K562 (cell line): ENCODE results near the gene ISCA1. TPM values are rescaled to one million over a fixed set of nuclear protein-coding genes. Genes with fewer than 3 reads are reported as not detected.

ENCODE experiments used
- ATAC-seq: fragments of 200-7000 bp; cut with Tn5 transposase; 3 replicates; pipeline ENCODE4 v1.9.1; 2020; ENCODE audit warnings: moderate library complexity
- BruUV-seq: library from RNA; stranded (reverse); fragments of 400-500 nt; replicated peaks from 2 replicates; lab custom pipeline; 2021; lab: Mats Ljungman, UMichigan
- CTCF ChIA-PET: fragments of 300-600 bp; formaldehyde crosslinking; extraction: SDS; loops from one replicate; lab custom pipeline; 2021; ENCODE audit warnings: low intra/inter-chr PET ratio; lab: Yijun Ruan, JAX
- POLR2A ChIA-PET: fragments of 300-600, 350-650 bp; sonication (Branson Sonifier 250); formaldehyde crosslinking; extraction: SDS; loops from one replicate; lab custom pipeline; 2021; ENCODE audit warnings: antibody characterized with exemption, inconsistent platforms; lab: Yijun Ruan, JAX
- DNase-seq, 4 experiments: peaks; one replicate each; pipeline versions ENCODE4 v3.0.0 to v3.0.0-alpha.2; 2011 to 2018; ENCODE audit warnings: low spot score in 3 of 4, mixed read lengths in 3 of 4; ENCODE audit errors: extremely low read depth in 1 of 4
- FAIRE-seq: peaks from 2 replicates; lab custom pipeline; 2011; peaks lifted over from hg19 to GRCh38; lab: Jason Lieb, UNC
- H2AFZ ChIP-seq: 2 replicates; pipeline ENCODE4 v1.6.0; 2011; ENCODE audit warnings: low read depth, low read length, control low read depth, inconsistent platforms
- H3K27ac ChIP-seq: fragments of 200-600 bp; 3 replicates; pipeline ENCODE4 v1.8.0; 2011; ENCODE audit warnings: low read depth, mild to moderate bottlenecking, control low read depth, inconsistent platforms, low read length, moderate library complexity, mixed read lengths; ENCODE audit errors: extremely low read depth
- H3K27me3 ChIP-seq, 2 experiments: fragments of 300-600 bp in 1 of 2; 2 replicates in 1 of 2; 3 replicates in 1 of 2; pipeline versions ENCODE4 v1.6.0 to v1.8.0; 2011; ENCODE audit warnings: inconsistent platforms in 2 of 2, low read length in 2 of 2, mild to moderate bottlenecking in 1 of 2, mixed read lengths in 1 of 2, moderate library complexity in 1 of 2; ENCODE audit not compliant: control insufficient read depth in 2 of 2, insufficient read depth in 2 of 2
- H3K36me3 ChIP-seq: fragments of 300-600 bp; 3 replicates; pipeline ENCODE4 v1.8.0; 2011; ENCODE audit warnings: mild to moderate bottlenecking, low read length, inconsistent platforms; ENCODE audit not compliant: control insufficient read depth, insufficient read depth
- H3K4me1 ChIP-seq, 2 experiments: fragments of 200-600 bp in 1 of 2; replicated peaks in 1 of 2; 2 replicates in 1 of 2; 3 replicates in 1 of 2; pipeline versions ENCODE4 v1.5.1 to v1.8.0; 2011; ENCODE audit warnings: inconsistent platforms in 2 of 2, low read length in 2 of 2, mild to moderate bottlenecking in 1 of 2, mixed read lengths in 1 of 2, moderate library complexity in 1 of 2; ENCODE audit not compliant: control insufficient read depth in 2 of 2, insufficient read depth in 2 of 2
- H3K4me2 ChIP-seq: 2 replicates; pipeline ENCODE4 v1.6.1; 2011; ENCODE audit warnings: low read length, control low read depth, inconsistent platforms, mixed read lengths; ENCODE audit not compliant: insufficient read depth
- H3K4me3 ChIP-seq: fragments of 200-600 bp; sonication (generic), shearing (Covaris generic); 2 replicates; pipeline ENCODE4 v1.5.1; 2016; ENCODE audit warnings: control low read depth, inconsistent platforms
- H3K79me2 ChIP-seq: fragments of 200-600 bp; 3 replicates; pipeline ENCODE4 v1.8.0; 2011; ENCODE audit warnings: low read length, inconsistent platforms; ENCODE audit not compliant: control insufficient read depth, insufficient read depth
- H3K9ac ChIP-seq, 2 experiments: 2 replicates each; pipeline versions ENCODE4 v1.6.0 to v1.6.1; 2011; ENCODE audit warnings: low read depth in 2 of 2, low read length in 2 of 2, control low read depth in 1 of 2, inconsistent platforms in 1 of 2, mild to moderate bottlenecking in 1 of 2, mixed read lengths in 1 of 2; ENCODE audit not compliant: insufficient read depth in 1 of 2
- H3K9me1 ChIP-seq: one replicate; pipeline ENCODE4 v1.6.0; 2011; ENCODE audit warnings: inconsistent platforms, mild to moderate bottlenecking, low read length, moderate library complexity; ENCODE audit not compliant: control insufficient read depth, insufficient read depth
- H3K9me3 ChIP-seq: replicated peaks from 2 replicates; pipeline ENCODE4 v1.5.1; 2011; ENCODE audit warnings: low read depth, low read length, inconsistent platforms; ENCODE audit not compliant: control insufficient read depth, insufficient read depth
- H4K20me1 ChIP-seq: replicated peaks from 2 replicates; pipeline ENCODE4 v1.6.1; 2011; ENCODE audit warnings: low read length, inconsistent platforms, mixed read lengths; ENCODE audit not compliant: control insufficient read depth, insufficient read depth
- HSF4 ChIP-seq: fragments of 250-450 bp; sonication (Bioruptor Pico); IDR thresholded peaks from 2 replicates; pipeline ENCODE4 v2.1.2; 2022; ENCODE audit warnings: mild to moderate bottlenecking, moderate library complexity, borderline replicate concordance
- STAT6 ChIP-seq: sonication (generic); formaldehyde crosslinking; IDR thresholded peaks from 2 replicates; pipeline ENCODE4 v1.8.1; 2023; ENCODE audit warnings: mild to moderate bottlenecking, missing genetic modification reagents
- THRAP3 ChIP-seq: fragments of 450-650 bp; IDR thresholded peaks from 2 replicates; pipeline ENCODE4 v1.6.1; 2016; ENCODE audit warnings: mild to moderate bottlenecking, inconsistent platforms, borderline replicate concordance
- ZBTB40 ChIP-seq, 2 experiments: fragments of 450-650 bp in 1 of 2; sonication (generic) in 1 of 2; formaldehyde crosslinking in 1 of 2; IDR thresholded peaks; 2 replicates each; pipeline versions ENCODE4 v1.7.1 to v1.9.0; 2016 to 2022; ENCODE audit warnings: inconsistent platforms in 1 of 2, mild to moderate bottlenecking in 1 of 2, missing genetic modification reagents in 1 of 2
- WGBS: fragments of 100-300 bp; shearing (Covaris generic); methylation state at CpG from one replicate; pipeline ENCODE4 v1.1.6; 2016; ENCODE audit warnings: low coverage, mixed read lengths; ENCODE audit not compliant: insufficient coverage; ENCODE audit errors: missing lambda C conversion rate; 5-methylcytosine and 5-hydroxymethylcytosine counted together
- in situ Hi-C: fragments of 300-500 bp; cut with MboI; formaldehyde crosslinking; loops from 4 replicates; pipeline ENCODE4 v1.15.0; 2018; ENCODE audit warnings: inconsistent platforms, mixed read lengths
- intact Hi-C: fragments of 100-400 bp; cut with micrococcal nuclease; formaldehyde crosslinking; loops from 2 replicates; pipeline ENCODE4 v1.14.2; 2022
- polyA plus RNA-seq, 8 experiments: library from polyadenylated mRNA; depleted of rRNA in 4 of 8; stranded (reverse) in 5 of 8; unstranded in 3 of 8; fragments of >200 nt; fragmentation: Nextera tagmentation in 2 of 8; fragmentation: Illumina TruSeq in 1 of 8; extraction: Ambion mirVana in 2 of 8; extraction: Trizol in 1 of 8; gene quantifications; 2 replicates each; pipeline versions ENCODE4 v1.2.1 to v1.2.3, GENCODE V29; 2011 to 2014; ENCODE audit warnings: inconsistent platforms in 1 of 8, missing spikeins in 1 of 8
- total RNA-seq, 7 experiments: library from RNA; depleted of rRNA in 6 of 7; stranded (reverse); fragments of >200 nt in 6 of 7; fragmentation: Illumina TruSeq in 2 of 7; extraction: Trizol in 2 of 7; gene quantifications; 2 replicates each; pipeline versions ENCODE4 v1.2.1 to v1.2.3, GENCODE V29; 2011 to 2021; ENCODE audit warnings: low replicate concordance in 1 of 7

The ISCA1 gene
- total and polyA plus RNA-seq, 9 of the 15 experiments (the other 6 are each of a cell fraction or from before 2014, with no cell fraction given): 6.5 to 27.1 (median 20.0) TPM

- Histone ChIP-seq H3K79me2 (no peaks in the 10 kb centered on the region), H3K9me1 (no peaks in the 10 kb centered on the region), H2AFZ (no peak overlapping the region), H3K9ac (no peak overlapping the region), H3K36me3 (peaks cover 79% of the 10 kb centered on the region; the same call in 2 of the 3 replicates), H3K4me1 (no peaks in the 10 kb centered on the region), H3K27ac (no peak overlapping the region), H4K20me1 (no peaks in the 10 kb centered on the region), H3K27me3 (no peaks in the 10 kb centered on the region), H3K4me2 (no peak overlapping the region), H3K4me3 (no peak overlapping the region), H3K9me3 (no peaks in the 10 kb centered on the region)
- DNase-seq (no peak), FAIRE-seq (no peak), ATAC-seq (no peak)
- no TSS peak for BruUV-seq
- 93% methylated on average over 4 of the region's 4 CpGs for WGBS
- intact Hi-C loops: no loop called here
- CTCF ChIA-PET: no interaction called here
- TF ChIP-seq STAT6 (CRISPR knock-in tag) (no peak), THRAP3 (no peak), ZBTB40 (IDR thresholded peaks at IDR 0.05) (peak; percentile 85), ZBTB40 (CRISPR knock-in tag; IDR thresholded peaks at IDR 0.05) (no peak), HSF4 (CRISPR knock-in tag) (no peak)
- POLR2A ChIA-PET: no interaction called here
- in situ Hi-C loops: no loop called here
Observed at GRCh38 chr9:86318187-86318586, 35.8 kb upstream of the ISCA1 start.
